Body of pancreas (tissue), 4 donors: ENCODE measurements around the gene ARHGAP15. TPM values are rescaled to one million over a fixed set of nuclear protein-coding genes. Genes with fewer than 3 reads are reported as not detected.

Experiments
- ATAC-seq: fragments of 150-250 bp; one replicate; pipeline ENCODE4 v1.9.1; 2016
- DNase-seq, 4 donors: peaks; one replicate each; pipeline ENCODE4 v3.0.0-alpha.2; 2019
- H3K27ac ChIP-seq, 4 donors: fragments of 200-600 bp; sonication (generic); 1 replicate in 3 of 4; 2 replicates in 1 of 4; pipeline versions ENCODE4 v1.5.1 to v1.6.1; 2016 to 2019; ENCODE audit warnings: mild to moderate bottlenecking in 1 of 4, mixed read lengths in 1 of 4, moderate library complexity in 1 of 4
- H3K27me3 ChIP-seq, 2 donors: fragments of 200-600 bp; sonication (generic); one replicate each; pipeline ENCODE4 v1.6.0; 2016; ENCODE audit warnings: mild to moderate bottlenecking in 1 of 2
- H3K36me3 ChIP-seq, 2 donors: fragments of 200-600 bp; sonication (generic); replicated peaks in 1 of 2; 2 replicates each; pipeline ENCODE4 v1.5.1; 2016; ENCODE audit warnings: low read depth in 2 of 2; ENCODE audit not compliant: insufficient read depth in 1 of 2
- H3K4me1 ChIP-seq: fragments of 200-600 bp; sonication (generic); one replicate; pipeline ENCODE4 v1.6.0; 2016
- H3K4me3 ChIP-seq, 2 donors: fragments of 200-600 bp; sonication (generic); 1 replicate in 1 of 2; 2 replicates in 1 of 2; pipeline ENCODE4 v1.5.1; 2016 to 2019
- H3K9me3 ChIP-seq, 3 donors: fragments of 200-600 bp; sonication (generic); 1 replicate in 2 of 3; 2 replicates in 1 of 3; pipeline ENCODE4 v1.5.1; 2016
- POLR2A ChIP-seq, 3 donors: fragments of 450-650 bp; IDR thresholded peaks; one replicate each; pipeline ENCODE4 v1.6.1; 2016; ENCODE audit warnings: antibody characterized with exemption in 3 of 3, mild to moderate bottlenecking in 2 of 3
- WGBS, 2 donors: methylation state at CpG; one replicate each; pipeline ENCODE4 v1.1.5; 2017; 5-methylcytosine and 5-hydroxymethylcytosine counted together
- intact Hi-C: fragments of 100-400 bp; cut with DNase I; formaldehyde crosslinking; loops from one replicate; pipeline ENCODE4 v1.15.1; 2023
- total RNA-seq, 2 donors: library from RNA; depleted of rRNA; stranded (reverse); fragments of >200 nt; gene quantifications; one replicate each; pipeline ENCODE4 v1.1.0, GENCODE V29; 2016
- TF ChIP-seq, protein P1 (sequence below), 7 experiments: fragments of 450-650 bp in 4 of 7; fragments of 200-600 bp in 3 of 7; sonication (generic) in 3 of 7; IDR thresholded peaks; one replicate each; pipeline ENCODE4 v1.5.1; 2016 to 2019; ENCODE audit warnings: antibody characterized with exemption in 7 of 7

ARHGAP15 gene
- total RNA-seq, 2 donors from 2014 or later: 1.3 TPM; not detected in 1

DNA sequence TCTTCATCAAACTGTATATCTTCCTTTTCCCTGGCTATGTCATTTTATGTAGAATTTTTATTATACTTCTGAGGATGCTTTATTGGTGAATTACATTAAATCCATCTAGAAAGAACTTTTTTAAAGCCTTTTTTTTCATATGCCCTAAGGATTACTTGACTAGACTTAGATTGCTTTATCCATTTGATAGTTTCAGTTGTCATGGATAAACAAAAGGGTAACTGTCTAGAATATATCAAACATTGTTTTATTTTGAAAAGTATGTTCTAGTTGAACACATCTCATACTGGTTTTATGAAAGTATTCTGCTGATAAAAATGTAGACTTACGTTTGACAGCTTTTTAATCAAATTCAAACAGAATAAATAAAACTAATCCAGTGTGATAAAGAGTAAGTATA, 639.8 kb downstream of the ARHGAP15 start:
- DNase-seq (no peak), ATAC-seq (no peak)
- 21 to 30% methylated on average over 1 of the region's 1 CpG for WGBS, 2 donors

DNA sequence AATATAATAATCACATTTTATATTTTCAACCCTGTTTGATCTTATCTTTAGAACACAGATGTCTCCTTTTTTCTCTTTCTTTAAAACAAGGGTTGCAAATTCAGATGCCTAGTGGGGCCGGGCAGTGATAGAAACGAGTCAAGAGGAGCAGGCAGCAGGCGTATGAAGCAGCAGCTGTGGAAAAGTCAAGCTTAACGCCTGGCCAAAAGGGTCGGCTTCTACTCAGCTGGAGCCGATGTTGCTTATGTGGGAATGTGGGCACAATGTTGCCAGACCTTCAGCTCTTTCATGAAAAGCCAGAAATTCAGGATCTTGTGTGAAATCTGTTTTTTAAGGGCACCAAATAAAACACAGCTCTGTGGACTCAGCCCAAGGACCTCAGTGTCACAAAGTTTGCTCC, 642.7 kb downstream of the ARHGAP15 start:
- H3K27ac ChIP-seq: no peak overlapping the region
- no peak for ATAC-seq
- DNase-seq: no peak
- intact Hi-C loops: no loop called here
- H3K4me1 ChIP-seq: no peaks in the 10 kb centered on the region
- H3K27me3 ChIP-seq: no peaks in the 10 kb centered on the region
- H3K9me3 ChIP-seq: no peaks in the 10 kb centered on the region
- H3K4me3 ChIP-seq: no peak overlapping the region
- H3K36me3 ChIP-seq: no peaks in the 10 kb centered on the region
- 61 to 69% methylated on average over 6 of the region's 6 CpGs for WGBS, 2 donors
- TF ChIP-seq POLR2A (IDR thresholded peaks at IDR 0.05): no peak
- TF ChIP-seq, protein P1, sequence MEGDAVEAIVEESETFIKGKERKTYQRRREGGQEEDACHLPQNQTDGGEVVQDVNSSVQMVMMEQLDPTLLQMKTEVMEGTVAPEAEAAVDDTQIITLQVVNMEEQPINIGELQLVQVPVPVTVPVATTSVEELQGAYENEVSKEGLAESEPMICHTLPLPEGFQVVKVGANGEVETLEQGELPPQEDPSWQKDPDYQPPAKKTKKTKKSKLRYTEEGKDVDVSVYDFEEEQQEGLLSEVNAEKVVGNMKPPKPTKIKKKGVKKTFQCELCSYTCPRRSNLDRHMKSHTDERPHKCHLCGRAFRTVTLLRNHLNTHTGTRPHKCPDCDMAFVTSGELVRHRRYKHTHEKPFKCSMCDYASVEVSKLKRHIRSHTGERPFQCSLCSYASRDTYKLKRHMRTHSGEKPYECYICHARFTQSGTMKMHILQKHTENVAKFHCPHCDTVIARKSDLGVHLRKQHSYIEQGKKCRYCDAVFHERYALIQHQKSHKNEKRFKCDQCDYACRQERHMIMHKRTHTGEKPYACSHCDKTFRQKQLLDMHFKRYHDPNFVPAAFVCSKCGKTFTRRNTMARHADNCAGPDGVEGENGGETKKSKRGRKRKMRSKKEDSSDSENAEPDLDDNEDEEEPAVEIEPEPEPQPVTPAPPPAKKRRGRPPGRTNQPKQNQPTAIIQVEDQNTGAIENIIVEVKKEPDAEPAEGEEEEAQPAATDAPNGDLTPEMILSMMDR (IDR thresholded peaks at IDR 0.05): no peak

More for the DNA sequence above, 639.8 kb downstream of the ARHGAP15 start:
- intact Hi-C loops: no loop called here
- H3K4me1 ChIP-seq: no peaks in the 10 kb centered on the region
- H3K36me3 ChIP-seq: no peaks in the 10 kb centered on the region
- no peaks in the 10 kb centered on the region for H3K27me3 ChIP-seq
- H3K4me3 ChIP-seq: no peak overlapping the region
- no peak overlapping the region for H3K27ac ChIP-seq
- no peak for TF ChIP-seq POLR2A (IDR thresholded peaks at IDR 0.05)
- TF ChIP-seq, protein P1 (IDR thresholded peaks at IDR 0.05): no peak
- H3K9me3 ChIP-seq: no peaks in the 10 kb centered on the region

GRCh38 chr2:143776526-143777297, 647.5 kb downstream of the ARHGAP15 start:
- Histone ChIP-seq H3K36me3 (no peaks in the 10 kb centered on the region), H3K4me1 (no peaks in the 10 kb centered on the region), H3K27me3 (no peaks in the 10 kb centered on the region), H3K9me3 (no peaks in the 10 kb centered on the region), H3K27ac (no peak overlapping the region), H3K4me3 (no peak overlapping the region)
- 87% methylated on average over 4 of the region's 4 CpGs for WGBS, 2 donors
- DNase-seq (no peak), ATAC-seq (no peak)
- intact Hi-C loops: no loop called here
- TF ChIP-seq, protein P1 (IDR thresholded peaks at IDR 0.05): no peak
- no peak for TF ChIP-seq POLR2A (IDR thresholded peaks at IDR 0.05)

- Histone ChIP-seq H3K27me3 (no peaks in the 10 kb centered on the region), H3K36me3 (no peaks in the 10 kb centered on the region), H3K27ac (no peak overlapping the region), H3K9me3 (no peaks in the 10 kb centered on the region), H3K4me1 (no peaks in the 10 kb centered on the region), H3K4me3 (no peak overlapping the region)
- DNase-seq (no peak), ATAC-seq (no peak)
- WGBS, 2 donors: 81 to 83% methylated on average over 3 of the region's 3 CpGs
- TF ChIP-seq, protein P1 (IDR thresholded peaks at IDR 0.05): no peak
- no peak for TF ChIP-seq POLR2A (IDR thresholded peaks at IDR 0.05)
- intact Hi-C loops: no loop called here
These were observed 649.8 kb downstream of the ARHGAP15 start for GRCh38 chr2:143779021-143779420.
